Measurements from ENCODE around the gene COL1A1. TPM values are rescaled to one million over a fixed set of nuclear protein-coding genes. Genes with fewer than 3 reads are reported as not detected.

COL1A1 gene
- total RNA-seq, 1 experiment from 2014 or later: 23.4 TPM

DNA sequence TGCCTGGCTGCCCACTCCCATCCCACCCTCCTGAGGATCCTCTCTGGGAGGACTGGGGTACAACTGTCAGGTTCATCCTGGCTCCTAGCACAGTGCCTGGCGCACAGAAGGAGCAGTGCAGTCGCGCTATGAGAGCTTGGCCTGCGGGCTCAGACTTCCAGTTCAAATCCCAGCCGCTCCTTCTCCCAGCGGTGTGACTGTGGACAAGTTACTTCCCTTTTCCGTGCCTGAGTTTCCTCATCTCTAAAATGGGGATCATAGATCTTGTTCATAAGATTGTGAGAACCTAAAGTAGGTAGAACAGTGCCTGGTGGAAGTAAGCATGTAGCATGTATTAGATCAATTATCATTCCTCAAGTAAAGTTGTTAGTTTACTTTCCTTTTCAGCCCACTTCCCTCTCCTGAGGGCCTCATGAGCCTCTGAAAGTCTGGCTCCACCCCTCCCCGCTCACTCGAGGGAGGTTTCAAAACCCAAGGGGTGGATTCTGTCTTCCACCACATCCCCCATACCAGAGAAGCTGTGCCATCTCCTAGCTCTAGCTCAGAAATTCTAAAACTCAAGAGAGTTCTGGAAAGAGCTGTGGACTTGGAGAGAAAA, 19.9 kb upstream of the COL1A1 start:
- H3K27me3 ChIP-seq (replicated peaks; ENCODE audit: control insufficient read depth, insufficient read depth, low read length): no peaks in the 10 kb centered on the region
- TF ChIP-seq, protein P1, sequence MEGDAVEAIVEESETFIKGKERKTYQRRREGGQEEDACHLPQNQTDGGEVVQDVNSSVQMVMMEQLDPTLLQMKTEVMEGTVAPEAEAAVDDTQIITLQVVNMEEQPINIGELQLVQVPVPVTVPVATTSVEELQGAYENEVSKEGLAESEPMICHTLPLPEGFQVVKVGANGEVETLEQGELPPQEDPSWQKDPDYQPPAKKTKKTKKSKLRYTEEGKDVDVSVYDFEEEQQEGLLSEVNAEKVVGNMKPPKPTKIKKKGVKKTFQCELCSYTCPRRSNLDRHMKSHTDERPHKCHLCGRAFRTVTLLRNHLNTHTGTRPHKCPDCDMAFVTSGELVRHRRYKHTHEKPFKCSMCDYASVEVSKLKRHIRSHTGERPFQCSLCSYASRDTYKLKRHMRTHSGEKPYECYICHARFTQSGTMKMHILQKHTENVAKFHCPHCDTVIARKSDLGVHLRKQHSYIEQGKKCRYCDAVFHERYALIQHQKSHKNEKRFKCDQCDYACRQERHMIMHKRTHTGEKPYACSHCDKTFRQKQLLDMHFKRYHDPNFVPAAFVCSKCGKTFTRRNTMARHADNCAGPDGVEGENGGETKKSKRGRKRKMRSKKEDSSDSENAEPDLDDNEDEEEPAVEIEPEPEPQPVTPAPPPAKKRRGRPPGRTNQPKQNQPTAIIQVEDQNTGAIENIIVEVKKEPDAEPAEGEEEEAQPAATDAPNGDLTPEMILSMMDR (IDR thresholded peaks at IDR 0.05; ENCODE audit: insufficient read depth in 1 of 2, low read depth in 1 of 2, low read length in 1 of 2, severe bottlenecking in 1 of 2, unreplicated experiment in 1 of 2): no peak
- H3K4me3 Mint-ChIP-seq (ENCODE audit: unreplicated experiment): no peak overlapping the region
- H3K4me1 ChIP-seq: peaks cover 38% of the 10 kb centered on the region
- H3K4me3 ChIP-seq (ENCODE audit: low read depth, low read length): no peak overlapping the region
- POLR2A ChIA-PET: no interaction called here
- intact Hi-C loops (cut with micrococcal nuclease; ENCODE audit: unreplicated experiment): no loop called here
- BruUV-seq (replicated peaks): no TSS peak
- H3K9me3 Mint-ChIP-seq (ENCODE audit: unreplicated experiment): no peaks in the 10 kb centered on the region
- H3K27ac Mint-ChIP-seq (ENCODE audit: unreplicated experiment): peak overlapping the region; percentile 17
- H3K9me3 ChIP-seq: peaks cover 10% of the 10 kb centered on the region
- H3K4me1 Mint-ChIP-seq (ENCODE audit: low read depth, unreplicated experiment): peaks cover 32% of the 10 kb centered on the region
- H3K36me3 ChIP-seq (ENCODE audit: control insufficient read depth, insufficient read depth, low read length): no peaks in the 10 kb centered on the region
- no peaks in the 10 kb centered on the region for H3K27me3 Mint-ChIP-seq (ENCODE audit: insufficient read depth, unreplicated experiment)
- peak in 1 of 2 experiments; percentile 43 for DNase-seq
- H3K36me3 Mint-ChIP-seq (ENCODE audit: insufficient read depth, unreplicated experiment): no peaks in the 10 kb centered on the region
- CTCF ChIA-PET: interaction anchor here (2.4 kb wide), 1 partner anchor 20 kb away, joined by 30 read pairs; the partner anchor contains the start of gene COL1A1

DNA sequence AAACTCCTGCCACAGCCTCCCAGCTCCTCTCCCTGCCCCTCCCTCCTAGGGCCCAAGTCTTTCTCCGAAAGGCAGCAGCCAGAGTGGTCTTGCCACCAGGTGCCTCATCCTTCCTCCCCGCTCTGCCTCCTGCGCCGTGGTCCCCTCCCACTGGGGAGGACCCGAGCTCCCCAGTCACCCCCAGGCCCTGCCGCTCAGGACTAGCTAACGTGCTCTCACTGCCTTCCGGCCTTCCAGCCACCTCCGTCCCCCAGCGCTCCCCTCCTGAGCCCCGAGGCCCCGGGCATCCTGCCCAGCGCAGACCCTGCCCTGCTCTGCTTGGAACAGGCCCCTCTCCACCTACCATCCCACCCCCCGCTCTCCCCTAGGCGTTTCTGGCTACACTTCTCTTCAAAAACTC, 19.4 kb upstream of the COL1A1 start:
- no peaks in the 10 kb centered on the region for H3K36me3 ChIP-seq (ENCODE audit: control insufficient read depth, insufficient read depth, low read length)
- H3K4me1 ChIP-seq: peaks cover 38% of the 10 kb centered on the region
- H3K27me3 ChIP-seq (replicated peaks; ENCODE audit: control insufficient read depth, insufficient read depth, low read length): no peaks in the 10 kb centered on the region
- intact Hi-C loops (cut with micrococcal nuclease; ENCODE audit: unreplicated experiment): loop anchor here (1.0 kb wide), 1 partner anchor 10 kb away; no protein-coding TSS in a partner anchor
- peak in 1 of 2 experiments; percentile 45 for DNase-seq
- Mint-ChIP-seq H3K27me3 (ENCODE audit: insufficient read depth, unreplicated experiment) (no peaks in the 10 kb centered on the region), H3K9me3 (ENCODE audit: unreplicated experiment) (no peaks in the 10 kb centered on the region), H3K27ac (ENCODE audit: unreplicated experiment) (peak overlapping the region; percentile 31), H3K36me3 (ENCODE audit: insufficient read depth, unreplicated experiment) (no peaks in the 10 kb centered on the region), H3K4me1 (ENCODE audit: low read depth, unreplicated experiment) (peaks cover 32% of the 10 kb centered on the region), H3K4me3 (ENCODE audit: unreplicated experiment) (no peak overlapping the region)
- H3K9me3 ChIP-seq: peaks cover 8% of the 10 kb centered on the region
- no TSS peak for BruUV-seq (replicated peaks)
- ChIA-PET POLR2A (no interaction called here), CTCF (interaction anchor here (0.9 to 2.4 kb wide), 4 partner anchors 20 to 76 kb away, joined by 3 to 30 read pairs (median 4); partner anchors contain the start of genes COL1A1 and TMEM92)
- TF ChIP-seq, protein P1 (IDR thresholded peaks at IDR 0.05; ENCODE audit: insufficient read depth in 1 of 2, low read depth in 1 of 2, low read length in 1 of 2, severe bottlenecking in 1 of 2, unreplicated experiment in 1 of 2): no peak
- H3K4me3 ChIP-seq (ENCODE audit: low read depth, low read length): no peak overlapping the region

DNA sequence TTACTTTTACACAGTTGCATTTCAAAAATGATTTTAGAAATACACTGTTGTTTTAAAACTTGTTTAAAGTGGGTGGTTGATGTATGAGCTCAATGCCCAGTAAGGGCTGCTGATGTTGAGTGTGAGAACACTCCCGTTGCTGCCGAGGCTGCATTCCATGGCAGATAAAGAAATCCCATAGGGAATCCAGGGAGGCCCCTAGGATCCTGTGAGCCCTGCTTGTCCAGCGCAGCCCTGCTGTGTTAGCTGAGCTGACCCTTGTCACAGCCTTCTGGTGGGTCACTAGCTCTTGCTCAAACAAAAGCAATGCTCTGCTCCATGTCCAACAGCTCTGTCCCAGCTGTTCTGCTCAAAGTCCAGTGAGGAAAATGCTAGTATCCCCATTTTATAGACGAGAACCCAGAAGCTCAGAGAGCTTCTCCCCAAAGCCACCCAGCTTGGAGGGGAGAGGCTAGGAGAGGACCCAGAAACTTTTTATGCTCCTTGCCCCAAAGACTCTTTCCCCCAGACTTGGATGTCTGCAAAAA, 18.6 kb upstream of the COL1A1 start:
- Mint-ChIP-seq H3K27ac (ENCODE audit: unreplicated experiment) (peak overlapping the region; percentile 31), H3K4me1 (ENCODE audit: low read depth, unreplicated experiment) (peaks cover 34% of the 10 kb centered on the region)

More for the DNA sequence above, 18.6 kb upstream of the COL1A1 start:
- H3K27me3 ChIP-seq (replicated peaks; ENCODE audit: control insufficient read depth, insufficient read depth, low read length): no peaks in the 10 kb centered on the region
- CTCF ChIA-PET: interaction anchor here (0.6 to 2.4 kb wide), 10 partner anchors 19 to 90 kb away, joined by 3 to 30 read pairs (median 4); partner anchors contain the start of genes COL1A1, SAMD14 and TMEM92
- POLR2A ChIA-PET: no interaction called here
- no peaks in the 10 kb centered on the region for H3K9me3 Mint-ChIP-seq (ENCODE audit: unreplicated experiment)
- H3K36me3 ChIP-seq (ENCODE audit: control insufficient read depth, insufficient read depth, low read length): no peaks in the 10 kb centered on the region
- DNase-seq: peak; percentile 82 to 94
- H3K4me3 Mint-ChIP-seq (ENCODE audit: unreplicated experiment): peak overlapping the region; percentile 27
- H3K9me3 ChIP-seq: no peaks in the 10 kb centered on the region
- TF ChIP-seq, protein P1 (IDR thresholded peaks at IDR 0.05; ENCODE audit: insufficient read depth in 1 of 2, low read depth in 1 of 2, low read length in 1 of 2, severe bottlenecking in 1 of 2, unreplicated experiment in 1 of 2): no peak
- no peaks in the 10 kb centered on the region for H3K27me3 Mint-ChIP-seq (ENCODE audit: insufficient read depth, unreplicated experiment)
- H3K4me1 ChIP-seq: peaks cover 45% of the 10 kb centered on the region
- BruUV-seq (replicated peaks): no TSS peak
- no peaks in the 10 kb centered on the region for H3K36me3 Mint-ChIP-seq (ENCODE audit: insufficient read depth, unreplicated experiment)
- intact Hi-C loops (cut with micrococcal nuclease; ENCODE audit: unreplicated experiment): loop anchor here (1.0 kb wide), 1 partner anchor 9 kb away; no protein-coding TSS in a partner anchor
- H3K4me3 ChIP-seq (ENCODE audit: low read depth, low read length): no peak overlapping the region

All from Caco-2 (cell line).